K562 (cell line): ENCODE results near the gene TMEM107. TPM values are rescaled to one million over a fixed set of nuclear protein-coding genes. Genes with fewer than 3 reads are reported as not detected.

Experiments
- ADNP ChIP-seq: fragments of 200-800 bp; sonication (Bioruptor generic); IDR thresholded peaks from 2 replicates; pipeline ENCODE4 v1.6.1; 2016; ENCODE audit warnings: missing genetic modification characterization, missing compliant biosample characterization
- ARID3A ChIP-seq: IDR thresholded peaks from 2 replicates; pipeline ENCODE4 v1.6.1; 2012; ENCODE audit warnings: low read depth, low read length, improper control_type of control experiment, borderline replicate concordance
- BDP1 ChIP-seq: IDR thresholded peaks from 3 replicates; pipeline ENCODE4 v1.6.1; 2011; ENCODE audit not compliant: insufficient read length, insufficient read depth
- CC2D1A ChIP-seq: fragments of 450-650 bp; IDR thresholded peaks from 2 replicates; pipeline ENCODE4 v1.6.1; 2017; ENCODE audit warnings: mild to moderate bottlenecking
- CHD2 ChIP-seq: IDR thresholded peaks from 2 replicates; pipeline ENCODE4 v1.6.1; 2011; ENCODE audit warnings: low read depth, low read length
- DPF2 ChIP-seq: fragments of 450-650 bp; IDR thresholded peaks from 2 replicates; pipeline ENCODE4 v1.6.1; 2016
- GABPA ChIP-seq: fragments of 200-800 bp; sonication (Bioruptor generic); conservative IDR thresholded peaks from 2 replicates; pipeline ENCODE4 v1.6.1; 2016; ENCODE audit warnings: low read depth, missing genetic modification characterization, missing compliant biosample characterization
- GABPB2 ChIP-seq: fragments of 250-450 bp; sonication (Bioruptor Pico); conservative IDR thresholded peaks from 2 replicates; pipeline ENCODE4 v1.5.1; 2021; ENCODE audit warnings: mild to moderate bottlenecking
- IRF2 ChIP-seq: sonication (generic); formaldehyde crosslinking; IDR thresholded peaks from 2 replicates; pipeline ENCODE4 v1.8.1; 2022; ENCODE audit warnings: mild to moderate bottlenecking, missing genetic modification reagents
- KAT7 ChIP-seq: sonication (generic); formaldehyde crosslinking; IDR thresholded peaks from 2 replicates; pipeline ENCODE4 v1.8.0; 2022; ENCODE audit warnings: missing genetic modification reagents, mild to moderate bottlenecking, borderline replicate concordance
- MTA1 ChIP-seq: fragments of 450-650 bp; IDR thresholded peaks from 2 replicates; pipeline ENCODE4 v1.6.1; 2017; ENCODE audit warnings: borderline replicate concordance
- NR2C1 ChIP-seq, 2 experiments: fragments of 450-650 bp; IDR thresholded peaks; 2 replicates each; pipeline ENCODE4 v1.6.1; 2017; ENCODE audit warnings: mild to moderate bottlenecking in 2 of 2, antibody characterized with exemption in 1 of 2, inconsistent platforms in 1 of 2, missing compliant biosample characterization in 1 of 2, missing genetic modification characterization in 1 of 2
- TCF7L2 ChIP-seq: fragments of 150-350 bp; IDR thresholded peaks from 2 replicates; pipeline ENCODE4 v1.6.1; 2016; ENCODE audit warnings: low read depth, mild to moderate bottlenecking, low read length, moderate library complexity
- ZNF212 ChIP-seq: fragments of 450-650 bp; formaldehyde crosslinking; IDR thresholded peaks from 2 replicates; pipeline ENCODE4 v1.4.0; 2020; ENCODE audit warnings: mild to moderate bottlenecking
- ZNF274 ChIP-seq: IDR thresholded peaks from 2 replicates; pipeline ENCODE4 v1.6.1; 2011; ENCODE audit warnings: low read depth, mild to moderate bottlenecking, low read length, moderate library complexity, borderline replicate concordance
- ZNF696 ChIP-seq: fragments of 250-450 bp; sonication (Bioruptor Pico); conservative IDR thresholded peaks from 2 replicates; pipeline ENCODE4 v1.4.0; 2020; ENCODE audit warnings: mild to moderate bottlenecking, moderate library complexity
- polyA plus RNA-seq, 8 experiments: library from polyadenylated mRNA; depleted of rRNA in 4 of 8; stranded (reverse) in 5 of 8; unstranded in 3 of 8; fragments of >200 nt; fragmentation: Nextera tagmentation in 2 of 8; fragmentation: Illumina TruSeq in 1 of 8; extraction: Ambion mirVana in 2 of 8; extraction: Trizol in 1 of 8; gene quantifications; 2 replicates each; pipeline versions ENCODE4 v1.2.1 to v1.2.3, GENCODE V29; 2011 to 2014; ENCODE audit warnings: inconsistent platforms in 1 of 8, missing spikeins in 1 of 8
- total RNA-seq, 7 experiments: library from RNA; depleted of rRNA in 6 of 7; stranded (reverse); fragments of >200 nt in 6 of 7; fragmentation: Illumina TruSeq in 2 of 7; extraction: Trizol in 2 of 7; gene quantifications; 2 replicates each; pipeline versions ENCODE4 v1.2.1 to v1.2.3, GENCODE V29; 2011 to 2021; ENCODE audit warnings: low replicate concordance in 1 of 7
- TF ChIP-seq, protein P1 (sequence below): fragments of 250-450 bp; sonication (Bioruptor Pico); IDR thresholded peaks from 2 replicates; pipeline ENCODE4 v1.8.0; 2022; ENCODE audit warnings: inconsistent platforms, mild to moderate bottlenecking, moderate library complexity, borderline replicate concordance
- TF ChIP-seq, protein P2 (sequence below), 3 experiments: IDR thresholded peaks in 2 of 3; conservative IDR thresholded peaks in 1 of 3; 2 replicates each; pipeline ENCODE4 v1.5.1; 2011 to 2012; ENCODE audit warnings: low read length in 3 of 3, mild to moderate bottlenecking in 3 of 3, control low read depth in 2 of 3, improper control_type of control experiment in 1 of 3, inconsistent platforms in 1 of 3, low read depth in 1 of 3, mixed read lengths in 1 of 3, moderate library complexity in 1 of 3; ENCODE audit not compliant: insufficient read depth in 2 of 3
- TF ChIP-seq, protein P3 (sequence below): IDR thresholded peaks from 3 replicates; pipeline ENCODE4 v1.6.1; 2011; ENCODE audit warnings: borderline replicate concordance, mild to moderate bottlenecking; ENCODE audit not compliant: insufficient read length, insufficient read depth

Gene TMEM107
- total and polyA plus RNA-seq, 9 of the 15 experiments (the other 6 are each of a cell fraction or from before 2014, with no cell fraction given) = 7.1 to 26.2 (median 16.9) TPM

GRCh38 chr17:8186787-8187516, 10.8 kb upstream of the TMEM107 start (continued):
- no peak for TF ChIP-seq ARID3A
- TF ChIP-seq IRF2 = no peak
- no peak for TF ChIP-seq ZNF274
- no peak for TF ChIP-seq CC2D1A
- no peak for TF ChIP-seq TCF7L2
- TF ChIP-seq, protein P1, sequence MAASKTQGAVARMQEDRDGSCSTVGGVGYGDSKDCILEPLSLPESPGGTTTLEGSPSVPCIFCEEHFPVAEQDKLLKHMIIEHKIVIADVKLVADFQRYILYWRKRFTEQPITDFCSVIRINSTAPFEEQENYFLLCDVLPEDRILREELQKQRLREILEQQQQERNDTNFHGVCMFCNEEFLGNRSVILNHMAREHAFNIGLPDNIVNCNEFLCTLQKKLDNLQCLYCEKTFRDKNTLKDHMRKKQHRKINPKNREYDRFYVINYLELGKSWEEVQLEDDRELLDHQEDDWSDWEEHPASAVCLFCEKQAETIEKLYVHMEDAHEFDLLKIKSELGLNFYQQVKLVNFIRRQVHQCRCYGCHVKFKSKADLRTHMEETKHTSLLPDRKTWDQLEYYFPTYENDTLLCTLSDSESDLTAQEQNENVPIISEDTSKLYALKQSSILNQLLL (CRISPR knock-in tag) = no peak
- TF ChIP-seq GABPA = peak; percentile 76
- TF ChIP-seq ZNF696 (CRISPR knock-in tag) = no peak
- TF ChIP-seq, protein P2, sequence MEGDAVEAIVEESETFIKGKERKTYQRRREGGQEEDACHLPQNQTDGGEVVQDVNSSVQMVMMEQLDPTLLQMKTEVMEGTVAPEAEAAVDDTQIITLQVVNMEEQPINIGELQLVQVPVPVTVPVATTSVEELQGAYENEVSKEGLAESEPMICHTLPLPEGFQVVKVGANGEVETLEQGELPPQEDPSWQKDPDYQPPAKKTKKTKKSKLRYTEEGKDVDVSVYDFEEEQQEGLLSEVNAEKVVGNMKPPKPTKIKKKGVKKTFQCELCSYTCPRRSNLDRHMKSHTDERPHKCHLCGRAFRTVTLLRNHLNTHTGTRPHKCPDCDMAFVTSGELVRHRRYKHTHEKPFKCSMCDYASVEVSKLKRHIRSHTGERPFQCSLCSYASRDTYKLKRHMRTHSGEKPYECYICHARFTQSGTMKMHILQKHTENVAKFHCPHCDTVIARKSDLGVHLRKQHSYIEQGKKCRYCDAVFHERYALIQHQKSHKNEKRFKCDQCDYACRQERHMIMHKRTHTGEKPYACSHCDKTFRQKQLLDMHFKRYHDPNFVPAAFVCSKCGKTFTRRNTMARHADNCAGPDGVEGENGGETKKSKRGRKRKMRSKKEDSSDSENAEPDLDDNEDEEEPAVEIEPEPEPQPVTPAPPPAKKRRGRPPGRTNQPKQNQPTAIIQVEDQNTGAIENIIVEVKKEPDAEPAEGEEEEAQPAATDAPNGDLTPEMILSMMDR (IDR thresholded peaks at IDR 0.05 in 2 of 3, conservative IDR thresholded peaks at IDR 0.05 in 1 of 3; ENCODE audit: insufficient read depth in 2 of 3, low read depth in 1 of 3, low read length in 3 of 3) = peak in 2 of 3 experiments; percentile 29 to 57; a peak in 3 of 6 replicates
- no peak for TF ChIP-seq DPF2
- TF ChIP-seq ADNP = peak; percentile 96
- TF ChIP-seq NR2C1 (IDR thresholded peaks at IDR 0.05) = no peak
- TF ChIP-seq NR2C1 (tag; IDR thresholded peaks at IDR 0.05) = peak; percentile 32; the same call in 1 of the 2 replicates
- no peak for TF ChIP-seq GABPB2 (CRISPR knock-in tag)
- 0 out of 2 replicates have a peak, but pooled peaks have one; percentile 92 for TF ChIP-seq KAT7 (CRISPR knock-in tag)
- 0 out of 2 replicates have a peak, but pooled peaks have one; percentile 36 for TF ChIP-seq CHD2
- TF ChIP-seq, protein P3, sequence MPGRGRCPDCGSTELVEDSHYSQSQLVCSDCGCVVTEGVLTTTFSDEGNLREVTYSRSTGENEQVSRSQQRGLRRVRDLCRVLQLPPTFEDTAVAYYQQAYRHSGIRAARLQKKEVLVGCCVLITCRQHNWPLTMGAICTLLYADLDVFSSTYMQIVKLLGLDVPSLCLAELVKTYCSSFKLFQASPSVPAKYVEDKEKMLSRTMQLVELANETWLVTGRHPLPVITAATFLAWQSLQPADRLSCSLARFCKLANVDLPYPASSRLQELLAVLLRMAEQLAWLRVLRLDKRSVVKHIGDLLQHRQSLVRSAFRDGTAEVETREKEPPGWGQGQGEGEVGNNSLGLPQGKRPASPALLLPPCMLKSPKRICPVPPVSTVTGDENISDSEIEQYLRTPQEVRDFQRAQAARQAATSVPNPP = no peak
- TF ChIP-seq ZNF212 = no peak
- peak; percentile 50 for TF ChIP-seq BDP1
- TF ChIP-seq MTA1 = no peak
